ENCODE measurements around the gene MSH6. TPM values are rescaled to one million over a fixed set of nuclear protein-coding genes. Genes with fewer than 3 reads are reported as not detected.
A peak's percentile ranks its signal among the peaks of the same experiment; 100 is the strongest.

MSH6 gene
- total and polyA plus RNA-seq, 2 of the 13 experiments (the other 11 are each of a cell fraction or from before 2014, with no cell fraction given): 20.8 to 113 TPM

DNA sequence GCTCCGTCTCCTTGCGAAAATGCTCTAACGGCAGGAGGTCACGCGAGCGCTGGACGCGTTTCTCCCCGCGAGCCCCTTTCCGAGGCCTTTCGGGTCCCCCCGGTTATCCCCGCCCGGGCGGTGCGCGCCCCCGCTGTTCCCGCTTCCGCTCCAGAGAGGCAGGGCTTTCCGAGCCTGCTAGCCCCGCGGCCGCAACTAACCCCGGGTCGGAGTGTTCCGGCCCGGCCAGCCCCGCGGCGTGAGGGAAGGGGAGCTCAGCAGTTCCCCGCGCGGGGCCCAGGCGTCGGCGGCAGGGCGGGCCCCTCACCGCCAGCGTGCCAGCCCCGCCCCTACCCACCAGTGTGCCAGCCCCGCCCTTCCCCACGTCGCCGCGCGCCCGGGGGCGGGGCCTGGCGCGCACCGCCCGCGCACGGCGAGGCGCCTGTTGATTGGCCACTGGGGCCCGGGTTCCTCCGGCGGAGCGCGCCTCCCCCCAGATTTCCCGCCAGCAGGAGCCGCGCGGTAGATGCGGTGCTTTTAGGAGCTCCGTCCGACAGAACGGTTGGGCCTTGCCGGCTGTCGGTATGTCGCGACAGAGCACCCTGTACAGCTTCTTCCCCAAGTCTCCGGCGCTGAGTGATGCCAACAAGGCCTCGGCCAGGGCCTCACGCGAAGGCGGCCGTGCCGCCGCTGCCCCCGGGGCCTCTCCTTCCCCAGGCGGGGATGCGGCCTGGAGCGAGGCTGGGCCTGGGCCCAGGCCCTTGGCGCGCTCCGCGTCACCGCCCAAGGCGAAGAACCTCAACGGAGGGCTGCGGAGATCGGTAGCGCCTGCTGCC is at the start of gene MSH6 (continued):
- TF ChIP-seq, protein P1, sequence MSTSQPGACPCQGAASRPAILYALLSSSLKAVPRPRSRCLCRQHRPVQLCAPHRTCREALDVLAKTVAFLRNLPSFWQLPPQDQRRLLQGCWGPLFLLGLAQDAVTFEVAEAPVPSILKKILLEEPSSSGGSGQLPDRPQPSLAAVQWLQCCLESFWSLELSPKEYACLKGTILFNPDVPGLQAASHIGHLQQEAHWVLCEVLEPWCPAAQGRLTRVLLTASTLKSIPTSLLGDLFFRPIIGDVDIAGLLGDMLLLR (CRISPR knock-in tag; IDR thresholded peaks at IDR 0.05): peak; percentile 76; the same call in 1 of the 2 replicates
- TF ChIP-seq KLF13 (CRISPR knock-in tag; IDR thresholded peaks at IDR 0.05): peak; percentile 87; the same call in 1 of the 2 replicates
- peak; percentile 89 for TF ChIP-seq KDM2A (CRISPR knock-in tag; IDR thresholded peaks at IDR 0.05; ENCODE audit: borderline replicate concordance, low read depth)
- no peak; the same call in none of the 2 replicates for TF ChIP-seq ZMYM3 (CRISPR knock-in tag; IDR thresholded peaks at IDR 0.05)
- TF ChIP-seq MIER2 (CRISPR knock-in tag; IDR thresholded peaks at IDR 0.05): 0 out of 2 replicates have a peak, but pooled peaks have one; percentile 21
- TF ChIP-seq, protein P2, sequence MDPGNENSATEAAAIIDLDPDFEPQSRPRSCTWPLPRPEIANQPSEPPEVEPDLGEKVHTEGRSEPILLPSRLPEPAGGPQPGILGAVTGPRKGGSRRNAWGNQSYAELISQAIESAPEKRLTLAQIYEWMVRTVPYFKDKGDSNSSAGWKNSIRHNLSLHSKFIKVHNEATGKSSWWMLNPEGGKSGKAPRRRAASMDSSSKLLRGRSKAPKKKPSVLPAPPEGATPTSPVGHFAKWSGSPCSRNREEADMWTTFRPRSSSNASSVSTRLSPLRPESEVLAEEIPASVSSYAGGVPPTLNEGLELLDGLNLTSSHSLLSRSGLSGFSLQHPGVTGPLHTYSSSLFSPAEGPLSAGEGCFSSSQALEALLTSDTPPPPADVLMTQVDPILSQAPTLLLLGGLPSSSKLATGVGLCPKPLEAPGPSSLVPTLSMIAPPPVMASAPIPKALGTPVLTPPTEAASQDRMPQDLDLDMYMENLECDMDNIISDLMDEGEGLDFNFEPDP (CRISPR knock-in tag; conservative IDR thresholded peaks at IDR 0.05): no peak
- peak; percentile 38; the same call in 1 of the 2 replicates for TF ChIP-seq ONECUT2 (CRISPR knock-in tag; IDR thresholded peaks at IDR 0.05)
- TF ChIP-seq TMF1 (CRISPR knock-in tag; IDR thresholded peaks at IDR 0.05; ENCODE audit: low read depth): peak; percentile 99
- TF ChIP-seq SMYD3 (CRISPR knock-in tag; IDR thresholded peaks at IDR 0.05): peak; percentile 69; the same call in 1 of the 2 replicates
- TF ChIP-seq, protein P3, sequence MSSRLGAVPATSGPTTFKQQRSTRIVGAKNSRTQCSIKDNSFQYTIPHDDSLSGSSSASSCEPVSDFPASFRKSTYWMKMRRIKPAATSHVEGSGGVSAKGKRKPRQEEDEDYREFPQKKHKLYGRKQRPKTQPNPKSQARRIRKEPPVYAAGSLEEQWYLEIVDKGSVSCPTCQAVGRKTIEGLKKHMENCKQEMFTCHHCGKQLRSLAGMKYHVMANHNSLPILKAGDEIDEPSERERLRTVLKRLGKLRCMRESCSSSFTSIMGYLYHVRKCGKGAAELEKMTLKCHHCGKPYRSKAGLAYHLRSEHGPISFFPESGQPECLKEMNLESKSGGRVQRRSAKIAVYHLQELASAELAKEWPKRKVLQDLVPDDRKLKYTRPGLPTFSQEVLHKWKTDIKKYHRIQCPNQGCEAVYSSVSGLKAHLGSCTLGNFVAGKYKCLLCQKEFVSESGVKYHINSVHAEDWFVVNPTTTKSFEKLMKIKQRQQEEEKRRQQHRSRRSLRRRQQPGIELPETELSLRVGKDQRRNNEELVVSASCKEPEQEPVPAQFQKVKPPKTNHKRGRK (CRISPR knock-in tag; IDR thresholded peaks at IDR 0.05): 0 out of 2 replicates have a peak, but pooled peaks have one; percentile 38
- TF ChIP-seq ZNF17 (CRISPR knock-in tag; IDR thresholded peaks at IDR 0.05): peak; percentile 92
- TF ChIP-seq ZNF577 (CRISPR knock-in tag; IDR thresholded peaks at IDR 0.05; ENCODE audit: borderline replicate concordance, low read depth): peak; percentile 56; the same call in 1 of the 2 replicates
- TF ChIP-seq KLF11 (CRISPR knock-in tag; IDR thresholded peaks at IDR 0.05): peak; percentile 17; the same call in 1 of the 2 replicates
- TF ChIP-seq THAP11 (CRISPR knock-in tag; IDR thresholded peaks at IDR 0.05): peak; percentile 75
- TF ChIP-seq POLR2G (IDR thresholded peaks at IDR 0.05; ENCODE audit: low read depth, low read length): peak; percentile 75
- TF ChIP-seq FOXO1 (CRISPR knock-in tag; IDR thresholded peaks at IDR 0.05): peak; percentile 33; the same call in 1 of the 2 replicates
- peak; percentile 89 for TF ChIP-seq ZNF589 (CRISPR knock-in tag; conservative IDR thresholded peaks at IDR 0.05)
- TF ChIP-seq, protein P4, sequence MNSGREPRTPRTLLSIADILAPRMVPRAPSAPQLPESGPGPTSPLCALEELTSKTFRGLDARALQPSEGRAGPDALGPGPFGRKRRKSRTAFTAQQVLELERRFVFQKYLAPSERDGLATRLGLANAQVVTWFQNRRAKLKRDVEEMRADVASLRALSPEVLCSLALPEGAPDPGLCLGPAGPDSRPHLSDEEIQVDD (CRISPR knock-in tag; IDR thresholded peaks at IDR 0.05; ENCODE audit: borderline replicate concordance): peak; percentile 54; the same call in 1 of the 2 replicates
- TF ChIP-seq, protein P5, sequence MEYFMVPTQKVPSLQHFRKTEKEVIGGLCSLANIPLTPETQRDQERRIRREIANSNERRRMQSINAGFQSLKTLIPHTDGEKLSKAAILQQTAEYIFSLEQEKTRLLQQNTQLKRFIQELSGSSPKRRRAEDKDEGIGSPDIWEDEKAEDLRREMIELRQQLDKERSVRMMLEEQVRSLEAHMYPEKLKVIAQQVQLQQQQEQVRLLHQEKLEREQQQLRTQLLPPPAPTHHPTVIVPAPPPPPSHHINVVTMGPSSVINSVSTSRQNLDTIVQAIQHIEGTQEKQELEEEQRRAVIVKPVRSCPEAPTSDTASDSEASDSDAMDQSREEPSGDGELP (IDR thresholded peaks at IDR 0.05; ENCODE audit: borderline replicate concordance, low read depth): peak; percentile 15; the same call in 1 of the 2 replicates
